ENCODE data around the gene NIPSNAP2.

GRCh38 chr7:56028942-56029630 is 64.7 kb downstream of the NIPSNAP2 start:
- TF ChIP-seq EZH2 (IDR thresholded peaks at IDR 0.05; ENCODE audit: borderline replicate concordance, low read depth, low read length, poor library complexity, severe bottlenecking) (no peak), CTCF (conservative IDR thresholded peaks at IDR 0.05; ENCODE audit: low read depth, low read length) (no peak)

Data from A673 (cell line).